SU-DHL-6 (cell line): Measurements from ENCODE around the gene ASTE1.
A peak's percentile ranks its signal among the peaks of the same experiment; 100 is the strongest.
"Not testable (repeated sequence)": the region's sequence is repeated elsewhere in the genome, so short reads cannot be mapped to it uniquely, and the experiment has no call there.

Experiments
- H2AFZ ChIP-seq: fragments of 200-600 bp; sonication (generic); 2 replicates; pipeline ENCODE4 v1.6.1; 2014; ENCODE audit warnings: low read depth, mild to moderate bottlenecking, moderate library complexity, mixed read lengths, antibody characterized with exemption, low read length; ENCODE audit not compliant: severe bottlenecking
- H3F3A ChIP-seq: fragments of 200-600 bp; shearing (Covaris generic); 2 replicates; pipeline ENCODE4 v1.6.0; 2016; ENCODE audit warnings: antibody characterized with exemption, mild to moderate bottlenecking; ENCODE audit not compliant: insufficient read depth
- H3K27ac ChIP-seq: fragments of 200-600 bp; sonication (generic); 2 replicates; pipeline ENCODE4 v1.5.1; 2016; ENCODE audit warnings: low read depth, mild to moderate bottlenecking, low read length, moderate library complexity, mixed read lengths
- H3K27me3 ChIP-seq: fragments of 200-600 bp; sonication (generic), shearing (Covaris generic); 2 replicates; pipeline ENCODE4 v1.6.0; 2014; ENCODE audit warnings: mild to moderate bottlenecking, low read length
- H3K36me3 ChIP-seq: fragments of 200-600 bp; sonication (generic); 2 replicates; pipeline ENCODE4 v1.6.1; 2014; ENCODE audit warnings: mild to moderate bottlenecking, low read length, mixed read lengths
- H3K4me2 ChIP-seq: fragments of 300-600, 200-600 bp; shearing (Covaris generic), sonication (generic); 2 replicates; pipeline ENCODE4 v1.6.0; 2014; ENCODE audit warnings: low read length, low read depth, mild to moderate bottlenecking; ENCODE audit not compliant: poor library complexity, severe bottlenecking
- H3K4me3 ChIP-seq: fragments of 200-600 bp; sonication (generic); 2 replicates; pipeline ENCODE4 v1.5.1; 2014; ENCODE audit warnings: antibody characterized with exemption, low read length, mild to moderate bottlenecking, mixed read lengths; ENCODE audit not compliant: insufficient read depth, poor library complexity, severe bottlenecking
- H3K79me2 ChIP-seq: fragments of 200-600 bp; sonication (generic); 2 replicates; pipeline ENCODE4 v1.6.1; 2014; ENCODE audit warnings: mild to moderate bottlenecking, low read length, moderate library complexity; ENCODE audit not compliant: insufficient read depth
- H3K9ac ChIP-seq: fragments of 200-600 bp; sonication (generic); 2 replicates; pipeline ENCODE4 v1.7.0; 2014; ENCODE audit warnings: mild to moderate bottlenecking, low read length
- H3K9me2 ChIP-seq: fragments of 200-600 bp; sonication (generic); replicated peaks from 2 replicates; pipeline ENCODE4 v1.6.1; 2014; ENCODE audit warnings: low read length; ENCODE audit not compliant: insufficient read depth
- H3K9me3 ChIP-seq: fragments of 200-600 bp; sonication (generic); 2 replicates; pipeline ENCODE4 v1.6.1; 2014; ENCODE audit warnings: low read length, mixed read lengths; ENCODE audit not compliant: insufficient read depth
- H4K20me1 ChIP-seq: fragments of 200-600 bp; sonication (generic); 2 replicates; pipeline ENCODE4 v1.6.1; 2014; ENCODE audit warnings: low read depth, mild to moderate bottlenecking, antibody characterized with exemption, low read length, moderate library complexity, mixed read lengths
- EZH2phosphoT487 ChIP-seq: fragments of 200-600 bp; sonication (generic), shearing (Covaris generic); conservative IDR thresholded peaks from 2 replicates; pipeline ENCODE4 v1.6.1; 2018; ENCODE audit warnings: mild to moderate bottlenecking, antibody characterized with exemption, low read length, moderate library complexity, mixed read lengths
- TF ChIP-seq, protein P1 (sequence below): fragments of 200-600 bp; sonication (generic); IDR thresholded peaks from one replicate; pipeline ENCODE4 v1.5.1; 2017; ENCODE audit warnings: antibody characterized with exemption, mild to moderate bottlenecking, low read length, moderate library complexity; ENCODE audit not compliant: insufficient read depth, poor library complexity, severe bottlenecking

ASTE1 gene

DNA sequence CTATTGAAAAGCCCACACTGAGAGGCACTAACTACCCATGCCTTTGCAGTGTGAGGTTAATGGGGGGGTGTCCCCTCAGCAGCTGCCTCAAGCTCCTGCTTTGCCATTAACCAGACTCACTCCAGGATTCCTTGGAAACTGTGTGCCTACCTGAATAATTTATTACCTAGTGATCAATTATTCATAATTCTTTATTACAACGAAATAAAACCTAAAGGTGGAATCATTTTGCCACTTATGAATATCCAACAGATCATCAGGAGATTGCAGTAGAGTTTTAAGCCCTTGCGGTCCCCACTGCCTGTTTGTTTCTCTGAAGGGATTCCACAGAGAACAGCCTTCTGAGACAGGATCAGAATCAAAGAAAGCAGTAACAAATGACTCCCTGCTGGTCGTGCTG, 23.4 kb upstream of the ASTE1 start:
- Histone ChIP-seq H3K4me3 (no peak overlapping the region), H3F3A (no peaks in the 10 kb centered on the region), H4K20me1 (no peaks in the 10 kb centered on the region), H3K4me2 (no peak overlapping the region), H3K9me2 (no peaks in the 10 kb centered on the region), H2AFZ (no peak overlapping the region), H3K79me2 (no peaks in the 10 kb centered on the region), H3K27me3 (no peaks in the 10 kb centered on the region), H3K36me3 (no peaks in the 10 kb centered on the region), H3K27ac (no peak overlapping the region), H3K9ac (no peak overlapping the region), H3K9me3 (no peaks in the 10 kb centered on the region)
- TF ChIP-seq, protein P1, sequence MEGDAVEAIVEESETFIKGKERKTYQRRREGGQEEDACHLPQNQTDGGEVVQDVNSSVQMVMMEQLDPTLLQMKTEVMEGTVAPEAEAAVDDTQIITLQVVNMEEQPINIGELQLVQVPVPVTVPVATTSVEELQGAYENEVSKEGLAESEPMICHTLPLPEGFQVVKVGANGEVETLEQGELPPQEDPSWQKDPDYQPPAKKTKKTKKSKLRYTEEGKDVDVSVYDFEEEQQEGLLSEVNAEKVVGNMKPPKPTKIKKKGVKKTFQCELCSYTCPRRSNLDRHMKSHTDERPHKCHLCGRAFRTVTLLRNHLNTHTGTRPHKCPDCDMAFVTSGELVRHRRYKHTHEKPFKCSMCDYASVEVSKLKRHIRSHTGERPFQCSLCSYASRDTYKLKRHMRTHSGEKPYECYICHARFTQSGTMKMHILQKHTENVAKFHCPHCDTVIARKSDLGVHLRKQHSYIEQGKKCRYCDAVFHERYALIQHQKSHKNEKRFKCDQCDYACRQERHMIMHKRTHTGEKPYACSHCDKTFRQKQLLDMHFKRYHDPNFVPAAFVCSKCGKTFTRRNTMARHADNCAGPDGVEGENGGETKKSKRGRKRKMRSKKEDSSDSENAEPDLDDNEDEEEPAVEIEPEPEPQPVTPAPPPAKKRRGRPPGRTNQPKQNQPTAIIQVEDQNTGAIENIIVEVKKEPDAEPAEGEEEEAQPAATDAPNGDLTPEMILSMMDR: no peak
- TF ChIP-seq EZH2phosphoT487: no peak

DNA sequence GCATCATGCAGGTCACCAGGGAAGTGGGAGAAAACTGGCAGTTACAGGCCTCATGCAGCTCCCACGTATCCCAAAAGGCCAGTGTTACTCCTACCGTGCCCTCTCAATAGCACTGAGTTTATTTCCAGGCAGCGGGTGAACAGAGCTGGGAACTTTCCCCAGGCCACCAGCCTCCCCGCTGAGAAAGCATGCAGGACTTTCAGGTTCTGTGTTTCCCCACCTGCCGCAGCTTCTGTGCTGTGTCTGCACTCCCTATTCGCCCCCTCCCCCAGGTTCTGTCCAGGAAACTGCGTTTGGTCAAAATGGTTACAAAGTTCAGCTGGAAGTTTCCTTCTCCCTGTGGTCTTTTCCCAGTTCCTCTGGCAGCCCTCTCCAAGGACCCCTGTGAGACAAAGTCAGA, 21.4 kb upstream of the ASTE1 start:
- H3K9ac ChIP-seq: no peak overlapping the region

DNA sequence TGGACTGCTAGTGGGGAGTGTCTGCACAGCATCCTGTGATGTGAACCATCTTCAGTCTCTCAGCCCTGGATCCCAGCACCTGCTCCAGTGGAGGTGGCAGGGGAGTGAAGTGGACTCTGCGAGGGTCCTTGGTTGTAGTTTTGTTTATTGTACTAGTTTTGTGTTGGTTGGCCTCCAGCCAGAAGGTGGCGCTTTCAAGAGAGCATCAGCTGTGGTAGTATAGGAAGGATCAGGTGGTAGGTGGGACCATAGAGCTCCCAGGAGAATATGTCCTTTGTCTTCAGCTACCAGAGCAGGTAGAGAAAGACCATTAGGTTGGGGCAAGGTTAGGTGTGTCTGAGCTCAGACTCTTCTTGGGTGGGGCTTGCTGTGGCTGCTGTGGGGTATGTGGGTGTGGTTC, 21.0 kb upstream of the ASTE1 start:
- Histone ChIP-seq H2AFZ (no peak overlapping the region), H3K9ac (no peak overlapping the region), H3K27me3 (no peaks in the 10 kb centered on the region), H3K9me3 (no peaks in the 10 kb centered on the region), H3K4me2 (no peak overlapping the region), H3K4me3 (no peak overlapping the region), H3F3A (no peaks in the 10 kb centered on the region), H3K79me2 (no peaks in the 10 kb centered on the region), H4K20me1 (no peaks in the 10 kb centered on the region), H3K36me3 (no peaks in the 10 kb centered on the region), H3K9me2 (no peaks in the 10 kb centered on the region), H3K27ac (no peak overlapping the region)
- no peak for TF ChIP-seq EZH2phosphoT487
- TF ChIP-seq, protein P1: peak; percentile 27

More for the DNA sequence above, 21.4 kb upstream of the ASTE1 start:
- Histone ChIP-seq H3K4me2 (no peak overlapping the region), H2AFZ (no peak overlapping the region), H3F3A (no peaks in the 10 kb centered on the region), H3K9me3 (no peaks in the 10 kb centered on the region), H3K79me2 (no peaks in the 10 kb centered on the region), H3K36me3 (no peaks in the 10 kb centered on the region), H3K27ac (no peak overlapping the region), H4K20me1 (no peaks in the 10 kb centered on the region), H3K27me3 (no peaks in the 10 kb centered on the region), H3K9me2 (no peaks in the 10 kb centered on the region), H3K4me3 (no peak overlapping the region)
- TF ChIP-seq, protein P1: no peak
- TF ChIP-seq EZH2phosphoT487: no peak

DNA sequence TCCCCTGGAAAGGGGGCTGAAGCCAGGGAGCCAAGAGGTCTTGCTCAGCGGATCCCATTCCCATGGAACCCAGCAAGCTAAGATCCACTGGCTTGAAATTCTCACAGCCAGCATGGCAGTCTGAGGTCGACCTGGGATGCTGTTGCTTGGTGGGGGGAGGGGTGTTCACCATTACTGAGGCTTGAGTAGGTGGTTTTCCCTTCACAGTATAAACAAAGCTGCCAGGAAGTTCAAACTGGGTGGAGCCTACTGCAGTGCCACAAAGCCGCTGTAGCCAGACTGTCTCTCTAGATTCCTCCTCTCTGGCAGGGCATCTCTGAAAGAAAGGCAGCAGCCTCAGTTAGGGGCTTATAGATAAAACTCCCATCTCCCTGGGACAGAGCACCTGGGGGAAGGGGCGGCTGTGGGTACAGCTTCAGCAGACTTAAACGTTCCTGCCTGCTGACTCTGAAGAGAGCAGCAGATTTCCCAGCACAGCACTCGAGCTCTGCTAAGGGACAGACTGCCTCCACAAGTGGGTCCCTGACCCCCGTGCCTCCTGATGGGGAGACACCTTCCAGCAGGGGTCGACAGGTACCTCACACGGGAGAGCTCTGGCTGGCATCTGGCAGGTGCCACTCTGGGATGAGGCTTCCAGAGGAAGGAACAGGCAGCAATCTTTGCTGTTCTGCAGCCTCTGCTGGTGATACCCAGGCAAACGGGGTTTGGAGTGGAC, 15.8 kb upstream of the ASTE1 start:
- H3K4me3 ChIP-seq, H3K27ac ChIP-seq, H4K20me1 ChIP-seq, H3K9me2 ChIP-seq, H2AFZ ChIP-seq, H3K79me2 ChIP-seq, H3F3A ChIP-seq, H3K36me3 ChIP-seq, H3K4me2 ChIP-seq, H3K9ac ChIP-seq, H3K27me3 ChIP-seq, H3K9me3 ChIP-seq: not testable (repeated sequence)
